GM23338 (cell line): Measurements from ENCODE around the gene GPANK1. TPM values are rescaled to one million over a fixed set of nuclear protein-coding genes. Genes with fewer than 3 reads are reported as not detected.

Source experiments
- ATAC-seq: fragments of 200-7000 bp; cut with Tn5 transposase; 3 replicates; pipeline ENCODE4 v1.9.1; 2020
- DNase-seq: peaks from one replicate; pipeline ENCODE4 v3.0.0-alpha.2; 2015; ENCODE audit warnings: low spot score
- H2AFZ ChIP-seq: fragments of 200-600 bp; sonication (generic); 2 replicates; pipeline ENCODE4 v1.8.0; 2016; ENCODE audit warnings: antibody characterized with exemption, mild to moderate bottlenecking, moderate library complexity
- H3F3A ChIP-seq: fragments of 200-600 bp; sonication (generic); replicated peaks from 2 replicates; pipeline ENCODE4 v1.8.0; 2017; ENCODE audit warnings: antibody characterized with exemption, mixed run types, low read depth
- H3K27ac ChIP-seq: fragments of 200-600 bp; sonication (generic); 2 replicates; pipeline ENCODE4 v1.6.1; 2016; ENCODE audit warnings: low read depth
- H3K27me3 ChIP-seq: fragments of 200-600 bp; sonication (generic); 2 replicates; pipeline ENCODE4 v1.8.0; 2016; ENCODE audit warnings: mild to moderate bottlenecking, mixed run types, moderate library complexity; ENCODE audit not compliant: insufficient read depth
- H3K36me3 ChIP-seq: fragments of 200-600 bp; sonication (generic); 2 replicates; pipeline ENCODE4 v1.8.0; 2016; ENCODE audit warnings: mild to moderate bottlenecking; ENCODE audit not compliant: insufficient read depth
- H3K4me1 ChIP-seq: fragments of 200-600 bp; sonication (generic); 2 replicates; pipeline ENCODE4 v1.8.0; 2016; ENCODE audit warnings: mild to moderate bottlenecking, moderate library complexity; ENCODE audit not compliant: insufficient read depth
- H3K4me2 ChIP-seq: fragments of 200-600 bp; sonication (generic); 2 replicates; pipeline ENCODE4 v1.7.1; 2017; ENCODE audit warnings: mixed run types
- H3K4me3 ChIP-seq: fragments of 200-600 bp; sonication (generic); 2 replicates; pipeline ENCODE4 v1.6.1; 2016; ENCODE audit warnings: mixed run types
- H3K79me2 ChIP-seq: fragments of 200-600 bp; sonication (generic); replicated peaks from 2 replicates; pipeline ENCODE4 v1.8.0; 2017; ENCODE audit warnings: mild to moderate bottlenecking; ENCODE audit not compliant: insufficient read depth
- H3K9me2 ChIP-seq: fragments of 200-600 bp; sonication (generic); 2 replicates; pipeline ENCODE4 v1.8.0; 2017; ENCODE audit not compliant: insufficient read depth
- H4K20me1 ChIP-seq: fragments of 200-600 bp; sonication (generic); replicated peaks from 2 replicates; pipeline ENCODE4 v1.8.0; 2017; ENCODE audit warnings: mild to moderate bottlenecking; ENCODE audit not compliant: insufficient read depth
- H3K27ac Mint-ChIP-seq: 2 replicates; pipeline ENCODE4 v1.8.0; 2020; ENCODE audit warnings: inconsistent platforms, mild to moderate bottlenecking, moderate library complexity, mixed read lengths
- H3K27me3 Mint-ChIP-seq: 3 replicates; pipeline ENCODE4 v1.8.0; 2022; ENCODE audit warnings: low read depth, mild to moderate bottlenecking, moderate library complexity, mixed read lengths, inconsistent platforms; ENCODE audit not compliant: insufficient read depth, poor library complexity
- H3K36me3 Mint-ChIP-seq: 3 replicates; pipeline ENCODE4 v1.8.0; 2021; ENCODE audit warnings: low read depth, mild to moderate bottlenecking, inconsistent platforms, moderate library complexity, mixed read lengths
- H3K4me1 Mint-ChIP-seq: 3 replicates; pipeline ENCODE4 v1.8.0; 2020; ENCODE audit warnings: mild to moderate bottlenecking, inconsistent platforms, mixed read lengths
- H3K4me3 Mint-ChIP-seq: 3 replicates; pipeline ENCODE4 v1.8.0; 2021; ENCODE audit warnings: moderate library complexity, mild to moderate bottlenecking, inconsistent platforms, mixed read lengths
- H3K9me3 Mint-ChIP-seq: 3 replicates; pipeline ENCODE4 v1.8.0; 2020; ENCODE audit warnings: moderate library complexity, mild to moderate bottlenecking, inconsistent platforms, mixed read lengths
- CREB1 ChIP-seq: fragments of 250-450 bp; sonication (Bioruptor Pico); IDR thresholded peaks from 2 replicates; pipeline ENCODE4 v1.5.0; 2020; ENCODE audit warnings: low read depth, mild to moderate bottlenecking, moderate library complexity
- ETS1 ChIP-seq: IDR thresholded peaks from 2 replicates; pipeline ENCODE4 v1.6.1; 2016; ENCODE audit warnings: antibody characterized with exemption
- EZH2 ChIP-seq: fragments of 200-600 bp; sonication (generic); IDR thresholded peaks from one replicate; pipeline ENCODE4 v1.8.0; 2017; ENCODE audit warnings: antibody characterized with exemption, mild to moderate bottlenecking, low read depth; ENCODE audit not compliant: unreplicated experiment
- EZH2phosphoT487 ChIP-seq: fragments of 200-600 bp; sonication (generic); IDR thresholded peaks from one replicate; pipeline ENCODE4 v1.8.1; 2018; ENCODE audit warnings: antibody characterized with exemption; ENCODE audit not compliant: unreplicated experiment
- JUNB ChIP-seq: IDR thresholded peaks from one replicate; pipeline ENCODE4 v1.6.1; 2016; ENCODE audit warnings: antibody characterized with exemption; ENCODE audit not compliant: unreplicated experiment
- NANOG ChIP-seq: IDR thresholded peaks from 2 replicates; pipeline ENCODE4 v1.6.1; 2016; ENCODE audit warnings: antibody characterized with exemption, borderline replicate concordance
- POLR2AphosphoS5 ChIP-seq: IDR thresholded peaks from 2 replicates; pipeline ENCODE4 v1.6.1; 2016; ENCODE audit warnings: antibody characterized with exemption, low read depth
- REST ChIP-seq: IDR thresholded peaks from one replicate; pipeline ENCODE4 v1.6.1; 2018; ENCODE audit warnings: antibody characterized with exemption; ENCODE audit not compliant: unreplicated experiment
- STAT1 ChIP-seq: IDR thresholded peaks from one replicate; pipeline ENCODE4 v1.6.1; 2016; ENCODE audit warnings: antibody characterized with exemption; ENCODE audit not compliant: unreplicated experiment
- ZNF114 ChIP-seq: fragments of 250-450 bp; sonication (Bioruptor Pico); IDR thresholded peaks from 2 replicates; pipeline ENCODE4 v1.5.0; 2020; ENCODE audit warnings: mild to moderate bottlenecking, moderate library complexity
- ZNF331 ChIP-seq: fragments of 250-450 bp; sonication (Bioruptor Pico); IDR thresholded peaks from 2 replicates; pipeline ENCODE4 v1.5.0; 2020; ENCODE audit warnings: low read depth, mild to moderate bottlenecking, moderate library complexity
- polyA plus RNA-seq: library from polyadenylated mRNA; unstranded; fragments of >200 nt; fragmentation: Nextera tagmentation; extraction: Ambion mirVana; gene quantifications from 2 replicates; pipeline ENCODE4 v1.2.1, GENCODE V29; 2016
- total RNA-seq: library from RNA; depleted of rRNA; stranded (reverse); fragments of >200 nt; shearing (Covaris generic); gene quantifications from 2 replicates; pipeline ENCODE4 v1.2.3, GENCODE V29; 2014
- TF ChIP-seq, protein P1 (sequence below), 2 experiments: fragments of 200-600 bp in 1 of 2; sonication (generic) in 1 of 2; conservative IDR thresholded peaks; 2 replicates each; pipeline versions ENCODE4 v1.5.1 to v1.6.1; 2016 to 2017; ENCODE audit warnings: antibody characterized with exemption in 2 of 2, low read depth in 2 of 2, mild to moderate bottlenecking in 2 of 2, moderate library complexity in 1 of 2
- TF ChIP-seq, protein P2 (sequence below): fragments of 250-450 bp; sonication (Bioruptor Pico); IDR thresholded peaks from 2 replicates; pipeline ENCODE4 v1.5.0; 2020; ENCODE audit warnings: mild to moderate bottlenecking, moderate library complexity

GPANK1 gene
- total and polyA plus RNA-seq, 2 experiments from 2014 or later = 27.1 to 49.2 TPM

GRCh38 chr6:31700740-31701401 is 36.1 kb upstream of the GPANK1 start:
- peaks cover 3% of the 10 kb centered on the region; the same call in 1 of the 2 replicates for H4K20me1 ChIP-seq
- H3K9me3 Mint-ChIP-seq = no peaks in the 10 kb centered on the region
- peaks cover 6% of the 10 kb centered on the region for H3K27me3 Mint-ChIP-seq
- no peak overlapping the region for H3K27ac ChIP-seq
- H3K4me1 ChIP-seq = peaks cover 5% of the 10 kb centered on the region; the same call in 1 of the 2 replicates
- TF ChIP-seq, protein P1, sequence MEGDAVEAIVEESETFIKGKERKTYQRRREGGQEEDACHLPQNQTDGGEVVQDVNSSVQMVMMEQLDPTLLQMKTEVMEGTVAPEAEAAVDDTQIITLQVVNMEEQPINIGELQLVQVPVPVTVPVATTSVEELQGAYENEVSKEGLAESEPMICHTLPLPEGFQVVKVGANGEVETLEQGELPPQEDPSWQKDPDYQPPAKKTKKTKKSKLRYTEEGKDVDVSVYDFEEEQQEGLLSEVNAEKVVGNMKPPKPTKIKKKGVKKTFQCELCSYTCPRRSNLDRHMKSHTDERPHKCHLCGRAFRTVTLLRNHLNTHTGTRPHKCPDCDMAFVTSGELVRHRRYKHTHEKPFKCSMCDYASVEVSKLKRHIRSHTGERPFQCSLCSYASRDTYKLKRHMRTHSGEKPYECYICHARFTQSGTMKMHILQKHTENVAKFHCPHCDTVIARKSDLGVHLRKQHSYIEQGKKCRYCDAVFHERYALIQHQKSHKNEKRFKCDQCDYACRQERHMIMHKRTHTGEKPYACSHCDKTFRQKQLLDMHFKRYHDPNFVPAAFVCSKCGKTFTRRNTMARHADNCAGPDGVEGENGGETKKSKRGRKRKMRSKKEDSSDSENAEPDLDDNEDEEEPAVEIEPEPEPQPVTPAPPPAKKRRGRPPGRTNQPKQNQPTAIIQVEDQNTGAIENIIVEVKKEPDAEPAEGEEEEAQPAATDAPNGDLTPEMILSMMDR (conservative IDR thresholded peaks at IDR 0.05; ENCODE audit: low read depth in 2 of 2) = no peak
- TF ChIP-seq JUNB = no peak
- no peak for TF ChIP-seq EZH2phosphoT487
- no peak for TF ChIP-seq CREB1 (CRISPR knock-in tag)
- no peak for TF ChIP-seq ZNF331 (CRISPR knock-in tag)
- no peak for TF ChIP-seq NANOG
- TF ChIP-seq, protein P2, sequence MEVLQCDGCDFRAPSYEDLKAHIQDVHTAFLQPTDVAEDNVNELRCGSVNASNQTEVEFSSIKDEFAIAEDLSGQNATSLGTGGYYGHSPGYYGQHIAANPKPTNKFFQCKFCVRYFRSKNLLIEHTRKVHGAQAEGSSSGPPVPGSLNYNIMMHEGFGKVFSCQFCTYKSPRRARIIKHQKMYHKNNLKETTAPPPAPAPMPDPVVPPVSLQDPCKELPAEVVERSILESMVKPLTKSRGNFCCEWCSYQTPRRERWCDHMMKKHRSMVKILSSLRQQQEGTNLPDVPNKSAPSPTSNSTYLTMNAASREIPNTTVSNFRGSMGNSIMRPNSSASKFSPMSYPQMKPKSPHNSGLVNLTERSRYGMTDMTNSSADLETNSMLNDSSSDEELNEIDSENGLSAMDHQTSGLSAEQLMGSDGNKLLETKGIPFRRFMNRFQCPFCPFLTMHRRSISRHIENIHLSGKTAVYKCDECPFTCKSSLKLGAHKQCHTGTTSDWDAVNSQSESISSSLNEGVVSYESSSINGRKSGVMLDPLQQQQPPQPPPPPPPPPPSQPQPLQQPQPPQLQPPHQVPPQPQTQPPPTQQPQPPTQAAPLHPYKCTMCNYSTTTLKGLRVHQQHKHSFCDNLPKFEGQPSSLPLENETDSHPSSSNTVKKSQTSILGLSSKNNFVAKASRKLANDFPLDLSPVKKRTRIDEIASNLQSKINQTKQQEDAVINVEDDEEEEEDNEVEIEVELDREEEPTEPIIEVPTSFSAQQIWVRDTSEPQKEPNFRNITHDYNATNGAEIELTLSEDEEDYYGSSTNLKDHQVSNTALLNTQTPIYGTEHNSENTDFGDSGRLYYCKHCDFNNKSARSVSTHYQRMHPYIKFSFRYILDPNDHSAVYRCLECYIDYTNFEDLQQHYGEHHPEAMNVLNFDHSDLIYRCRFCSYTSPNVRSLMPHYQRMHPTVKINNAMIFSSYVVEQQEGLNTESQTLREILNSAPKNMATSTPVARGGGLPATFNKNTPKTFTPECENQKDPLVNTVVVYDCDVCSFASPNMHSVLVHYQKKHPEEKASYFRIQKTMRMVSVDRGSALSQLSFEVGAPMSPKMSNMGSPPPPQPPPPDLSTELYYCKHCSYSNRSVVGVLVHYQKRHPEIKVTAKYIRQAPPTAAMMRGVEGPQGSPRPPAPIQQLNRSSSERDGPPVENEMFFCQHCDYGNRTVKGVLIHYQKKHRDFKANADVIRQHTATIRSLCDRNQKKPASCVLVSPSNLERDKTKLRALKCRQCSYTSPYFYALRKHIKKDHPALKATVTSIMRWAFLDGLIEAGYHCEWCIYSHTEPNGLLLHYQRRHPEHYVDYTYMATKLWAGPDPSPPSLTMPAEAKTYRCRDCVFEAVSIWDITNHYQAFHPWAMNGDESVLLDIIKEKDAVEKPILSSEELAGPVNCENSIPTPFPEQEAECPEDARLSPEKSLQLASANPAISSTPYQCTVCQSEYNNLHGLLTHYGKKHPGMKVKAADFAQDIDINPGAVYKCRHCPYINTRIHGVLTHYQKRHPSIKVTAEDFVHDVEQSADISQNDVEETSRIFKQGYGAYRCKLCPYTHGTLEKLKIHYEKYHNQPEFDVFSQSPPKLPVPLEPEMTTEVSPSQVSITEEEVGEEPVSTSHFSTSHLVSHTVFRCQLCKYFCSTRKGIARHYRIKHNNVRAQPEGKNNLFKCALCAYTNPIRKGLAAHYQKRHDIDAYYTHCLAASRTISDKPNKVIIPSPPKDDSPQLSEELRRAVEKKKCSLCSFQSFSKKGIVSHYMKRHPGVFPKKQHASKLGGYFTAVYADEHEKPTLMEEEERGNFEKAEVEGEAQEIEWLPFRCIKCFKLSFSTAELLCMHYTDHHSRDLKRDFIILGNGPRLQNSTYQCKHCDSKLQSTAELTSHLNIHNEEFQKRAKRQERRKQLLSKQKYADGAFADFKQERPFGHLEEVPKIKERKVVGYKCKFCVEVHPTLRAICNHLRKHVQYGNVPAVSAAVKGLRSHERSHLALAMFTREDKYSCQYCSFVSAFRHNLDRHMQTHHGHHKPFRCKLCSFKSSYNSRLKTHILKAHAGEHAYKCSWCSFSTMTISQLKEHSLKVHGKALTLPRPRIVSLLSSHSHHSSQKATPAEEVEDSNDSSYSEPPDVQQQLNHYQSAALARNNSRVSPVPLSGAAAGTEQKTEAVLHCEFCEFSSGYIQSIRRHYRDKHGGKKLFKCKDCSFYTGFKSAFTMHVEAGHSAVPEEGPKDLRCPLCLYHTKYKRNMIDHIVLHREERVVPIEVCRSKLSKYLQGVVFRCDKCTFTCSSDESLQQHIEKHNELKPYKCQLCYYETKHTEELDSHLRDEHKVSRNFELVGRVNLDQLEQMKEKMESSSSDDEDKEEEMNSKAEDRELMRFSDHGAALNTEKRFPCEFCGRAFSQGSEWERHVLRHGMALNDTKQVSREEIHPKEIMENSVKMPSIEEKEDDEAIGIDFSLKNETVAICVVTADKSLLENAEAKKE = no peak
- TF ChIP-seq STAT1 = no peak
- no peak for TF ChIP-seq POLR2AphosphoS5
- no peak for TF ChIP-seq ETS1
- no peak for TF ChIP-seq ZNF114 (CRISPR knock-in tag)
- TF ChIP-seq REST = no peak
- no peak for TF ChIP-seq EZH2
- no peak overlapping the region for H3K4me3 ChIP-seq
- DNase-seq = no peak
- no peak overlapping the region for H3K27ac Mint-ChIP-seq
- H3K4me2 ChIP-seq = no peak overlapping the region
- H3K4me3 Mint-ChIP-seq = peak overlapping the region; percentile 96
- no peaks in the 10 kb centered on the region for H3K9me2 ChIP-seq
- no peaks in the 10 kb centered on the region for H3K27me3 ChIP-seq
- no peak for ATAC-seq
- peaks cover 10% of the 10 kb centered on the region for H3K4me1 Mint-ChIP-seq
- H3F3A ChIP-seq = peaks cover 3% of the 10 kb centered on the region; the same call in 1 of the 2 replicates
- peaks cover 14% of the 10 kb centered on the region for H3K79me2 ChIP-seq
- H2AFZ ChIP-seq = no peak overlapping the region
- peaks cover 14% of the 10 kb centered on the region for H3K36me3 Mint-ChIP-seq
- H3K36me3 ChIP-seq = no peaks in the 10 kb centered on the region
